ELR (cell line): ENCODE results near the gene APOL2.
"Not testable (repeated sequence)": the region's sequence is repeated elsewhere in the genome, so short reads cannot be mapped to it uniquely, and the experiment has no call there.

Source experiments
- DNase-seq: peaks from one replicate; pipeline ENCODE4 v3.0.0-alpha.2; 2015; ENCODE audit warnings: low read depth

Gene APOL2

GRCh38 chr22:36197514-36198146 lies 41.7 kb downstream of the APOL2 start:
- no peak for DNase-seq

GRCh38 chr22:36197065-36197440 lies 42.3 kb downstream of the APOL2 start:
- peak; percentile 77 for DNase-seq

GRCh38 chr22:36196254-36197064 lies 42.9 kb downstream of the APOL2 start:
- DNase-seq = no peak

- peak; percentile 73 for DNase-seq
Observed at GRCh38 chr22:36194971-36195370, 44.4 kb downstream of the APOL2 start.

- DNase-seq = no peak
Observed at GRCh38 chr22:36194385-36194784, 44.9 kb downstream of the APOL2 start.

GRCh38 chr22:36193577-36193976 lies 45.8 kb downstream of the APOL2 start:
- no peak for DNase-seq

GRCh38 chr22:36193171-36193570 lies 46.2 kb downstream of the APOL2 start:
- no peak for DNase-seq

GRCh38 chr22:36192542-36192941 lies 46.8 kb downstream of the APOL2 start:
- DNase-seq = no peak

GRCh38 chr22:36191106-36191836 lies 48.1 kb downstream of the APOL2 start:
- no peak for DNase-seq

- DNase-seq = not testable (repeated sequence)
Observed at GRCh38 chr22:36187862-36188261, 51.5 kb downstream of the APOL2 start.

GRCh38 chr22:36185828-36186624 lies 53.3 kb downstream of the APOL2 start:
- no peak for DNase-seq

GRCh38 chr22:36184433-36185025 lies 54.8 kb downstream of the APOL2 start:
- no peak for DNase-seq

- DNase-seq = no peak
Observed at GRCh38 chr22:36183446-36183845, 55.9 kb downstream of the APOL2 start.

- DNase-seq = no peak
Observed at GRCh38 chr22:36182857-36183256, 56.5 kb downstream of the APOL2 start.

- no peak for DNase-seq
Observed at GRCh38 chr22:36182056-36182455, 57.3 kb downstream of the APOL2 start.

- DNase-seq = no peak
Observed at GRCh38 chr22:36180928-36181327, 58.4 kb downstream of the APOL2 start.

GRCh38 chr22:36180038-36180880 lies 59.1 kb downstream of the APOL2 start:
- peak; percentile 70 for DNase-seq

- no peak for DNase-seq
Observed at GRCh38 chr22:36177160-36177559, 62.2 kb downstream of the APOL2 start.
